NCI-H345 treated with DMSO at 0.1 percent for 48 hours (cell line): Measurements from ENCODE around the gene ANXA10.

Experiments used
- DNase-seq: peaks from one replicate; lab custom pipeline; 2025; ENCODE audit not compliant: unreplicated experiment; lab: John Stamatoyannopoulos, UW

The ANXA10 gene, protein sequence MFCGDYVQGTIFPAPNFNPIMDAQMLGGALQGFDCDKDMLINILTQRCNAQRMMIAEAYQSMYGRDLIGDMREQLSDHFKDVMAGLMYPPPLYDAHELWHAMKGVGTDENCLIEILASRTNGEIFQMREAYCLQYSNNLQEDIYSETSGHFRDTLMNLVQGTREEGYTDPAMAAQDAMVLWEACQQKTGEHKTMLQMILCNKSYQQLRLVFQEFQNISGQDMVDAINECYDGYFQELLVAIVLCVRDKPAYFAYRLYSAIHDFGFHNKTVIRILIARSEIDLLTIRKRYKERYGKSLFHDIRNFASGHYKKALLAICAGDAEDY

GRCh38 chr4:168092176-168092712 lies at the start of gene ANXA10:
TSS of gene ANXA10 (plus strand) at chr4:168092537. CDS start at chr4:168092701, 164 bp downstream.
- DNase-seq = no peak

- no peak for DNase-seq
Measured at GRCh38 chr4:168045354-168045753, 47.0 kb upstream of the ANXA10 start.

- no peak for DNase-seq
Measured at GRCh38 chr4:168050002-168050401, 42.3 kb upstream of the ANXA10 start.

GRCh38 chr4:168051526-168051925 lies 40.8 kb upstream of the ANXA10 start:
- DNase-seq = no peak

DNA sequence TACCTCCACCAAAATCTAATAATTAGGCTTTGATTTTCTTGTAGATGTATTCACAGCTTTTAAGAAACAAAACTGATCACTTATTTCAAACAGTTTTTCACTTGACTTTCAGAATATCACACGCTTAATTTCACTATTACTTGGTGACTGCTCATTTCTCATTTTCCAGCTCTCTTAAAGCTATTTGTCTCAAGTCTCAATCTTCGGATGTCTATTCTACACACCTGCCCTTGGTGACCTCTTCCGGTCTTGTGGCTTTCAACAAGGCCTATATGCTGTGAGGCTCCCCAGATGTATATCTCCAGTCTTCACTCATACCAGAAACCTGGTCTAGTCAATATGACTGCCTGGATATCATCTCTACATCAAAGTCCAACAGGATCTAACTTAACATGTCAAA lies 34.9 kb upstream of the ANXA10 start:
- DNase-seq = no peak

DNA sequence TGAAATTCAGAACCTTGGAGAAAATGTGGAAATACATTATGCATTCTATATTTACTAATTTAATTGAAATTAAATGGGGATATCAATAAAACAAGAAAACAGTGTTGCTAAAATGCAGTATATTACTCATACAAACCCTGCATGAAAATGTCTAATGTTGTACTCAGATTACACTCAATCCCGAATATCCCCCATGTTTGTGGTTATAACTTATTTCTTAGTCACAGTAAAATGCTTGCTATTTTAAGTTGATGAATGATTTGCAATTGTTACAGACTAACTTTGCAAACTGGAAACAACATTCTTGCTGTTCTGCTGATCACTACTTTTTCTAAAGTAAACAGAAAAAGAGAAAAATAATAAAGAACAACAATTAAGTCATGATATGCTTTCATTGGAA lies 33.1 kb upstream of the ANXA10 start:
- DNase-seq = no peak

- no peak for DNase-seq
Measured at GRCh38 chr4:168063031-168063430, 29.3 kb upstream of the ANXA10 start.

DNA sequence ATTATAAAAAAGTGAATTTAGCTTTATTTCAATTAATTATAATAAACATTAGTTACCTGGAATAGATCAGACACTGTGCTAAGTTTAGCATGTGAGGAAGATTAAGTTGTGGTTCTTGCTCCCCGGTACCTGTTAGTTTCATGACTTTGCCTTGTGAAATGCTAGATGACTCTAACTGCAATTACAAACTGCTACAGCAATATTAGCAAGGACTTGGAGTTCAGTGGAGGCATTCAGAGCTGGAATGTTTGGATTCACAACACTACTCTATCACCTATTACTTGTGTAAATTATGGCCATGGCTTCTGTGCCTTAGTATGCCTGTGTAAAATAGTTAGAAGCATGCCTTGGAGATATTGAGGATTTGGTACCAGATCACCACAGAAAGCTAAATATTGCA lies 21.4 kb upstream of the ANXA10 start:
- no peak for DNase-seq

DNA sequence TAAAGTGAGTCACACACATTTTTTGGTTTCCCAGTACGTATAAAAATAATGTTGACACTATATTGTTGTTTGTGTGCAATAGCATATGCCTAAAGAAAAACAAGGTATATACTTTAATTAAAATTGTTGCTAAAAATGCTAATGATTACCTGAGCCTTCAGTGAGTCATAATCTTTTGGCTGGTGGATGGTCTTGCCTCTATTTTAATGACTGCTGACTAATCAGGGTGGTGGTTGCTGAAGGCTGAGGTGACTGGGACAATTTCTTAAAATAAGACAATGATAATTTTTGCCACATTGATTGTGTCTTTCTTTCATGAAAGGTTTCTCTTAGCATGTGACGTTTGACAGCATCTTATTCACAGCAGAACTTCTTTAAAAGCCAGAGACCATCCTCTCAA lies 21.0 kb upstream of the ANXA10 start:
- no peak for DNase-seq

GRCh38 chr4:168074861-168075260 lies 17.5 kb upstream of the ANXA10 start:
- no peak for DNase-seq

DNA sequence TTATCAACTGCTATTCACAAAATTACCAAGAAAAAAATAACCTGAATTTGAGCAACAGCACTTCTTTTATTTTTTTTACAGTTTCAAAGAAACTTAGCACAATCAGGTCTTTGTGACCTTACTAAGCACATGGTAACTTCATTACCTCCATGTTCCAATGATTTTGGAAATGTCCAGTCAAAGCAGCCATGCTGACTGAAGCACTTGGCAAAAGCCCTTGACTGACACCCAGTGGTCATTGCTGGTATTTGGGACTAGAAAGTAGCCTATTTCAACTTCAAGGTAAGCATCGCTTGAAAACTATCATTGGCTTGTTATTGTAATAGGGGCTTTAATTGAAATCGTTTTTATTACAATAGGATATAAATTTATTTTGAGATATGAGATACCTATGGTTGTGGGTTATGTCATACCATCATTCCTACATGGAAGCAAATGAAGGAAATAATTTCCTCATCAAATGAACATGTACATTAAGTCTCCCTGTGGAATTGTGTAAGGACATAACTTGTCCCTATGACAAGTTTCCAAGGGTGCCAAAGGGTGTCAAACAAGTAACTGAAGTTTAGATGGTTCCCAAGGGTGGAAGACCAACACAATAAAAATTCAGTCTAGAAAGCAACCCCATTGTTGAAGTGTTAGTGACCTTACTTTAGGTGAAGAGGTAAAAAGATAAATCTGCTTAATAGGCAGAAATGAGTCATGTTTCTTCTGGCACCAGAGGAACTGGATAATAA lies 15.2 kb upstream of the ANXA10 start:
- peak; percentile 19 for DNase-seq

GRCh38 chr4:168077726-168078239 lies 14.6 kb upstream of the ANXA10 start:
- DNase-seq = no peak

- no peak for DNase-seq
Measured at GRCh38 chr4:168082379-168082778, 10.0 kb upstream of the ANXA10 start.

GRCh38 chr4:168095776-168096406 lies 3.6 kb downstream of the ANXA10 start:
- no peak for DNase-seq

DNA sequence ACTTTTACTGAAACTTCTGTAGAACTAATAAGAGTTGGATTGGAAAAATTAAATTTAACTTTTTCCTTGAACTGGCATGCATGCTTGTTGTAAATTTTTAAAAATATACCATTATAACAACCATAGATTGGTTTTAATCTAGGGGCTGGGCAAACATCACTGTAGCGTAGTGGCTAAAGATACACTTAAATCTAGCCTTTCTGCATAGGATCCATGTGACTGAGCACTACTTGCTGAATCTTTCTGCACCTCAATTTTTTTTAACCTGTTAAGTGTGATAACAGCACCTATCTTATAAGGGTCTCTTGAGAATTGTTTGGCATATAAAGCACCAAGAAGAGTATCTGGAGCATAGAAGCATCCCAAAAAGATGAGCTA lies 4.1 kb downstream of the ANXA10 start:
- no peak for DNase-seq

- DNase-seq = no peak
Measured at GRCh38 chr4:168097161-168097560, 4.8 kb downstream of the ANXA10 start.

GRCh38 chr4:168098248-168098717 lies 5.9 kb downstream of the ANXA10 start:
- DNase-seq = no peak

- no peak for DNase-seq
Measured at GRCh38 chr4:168099195-168099594, 6.9 kb downstream of the ANXA10 start.

GRCh38 chr4:168101026-168101425 lies 8.7 kb downstream of the ANXA10 start:
- DNase-seq = no peak

GRCh38 chr4:168102403-168102802 lies 10.1 kb downstream of the ANXA10 start:
- no peak for DNase-seq

- DNase-seq = no peak
Measured at GRCh38 chr4:168109527-168109926, 17.2 kb downstream of the ANXA10 start.
